HG02938 (cell line): Measurements from ENCODE around the gene CD300A.

Experiments used
- ATAC-seq: cut with Tn5 transposase; IDR thresholded peaks from one replicate; pipeline ENCODE4 v1.9.1; 2021; ENCODE audit warnings: mild to moderate bottlenecking, moderate library complexity; ENCODE audit not compliant: unreplicated experiment

The CD300A gene

GRCh38 chr17:74439691-74440567 lies 26.5 kb upstream of the CD300A start:
- ATAC-seq, result no peak

- no peak for ATAC-seq
Observed at GRCh38 chr17:74441537-74441936, 24.9 kb upstream of the CD300A start.

GRCh38 chr17:74442291-74442669 lies 24.2 kb upstream of the CD300A start:
- peak; percentile 14 for ATAC-seq

- ATAC-seq, result peak; percentile 56
Observed at GRCh38 chr17:74442670-74443515, 23.5 kb upstream of the CD300A start.

DNA sequence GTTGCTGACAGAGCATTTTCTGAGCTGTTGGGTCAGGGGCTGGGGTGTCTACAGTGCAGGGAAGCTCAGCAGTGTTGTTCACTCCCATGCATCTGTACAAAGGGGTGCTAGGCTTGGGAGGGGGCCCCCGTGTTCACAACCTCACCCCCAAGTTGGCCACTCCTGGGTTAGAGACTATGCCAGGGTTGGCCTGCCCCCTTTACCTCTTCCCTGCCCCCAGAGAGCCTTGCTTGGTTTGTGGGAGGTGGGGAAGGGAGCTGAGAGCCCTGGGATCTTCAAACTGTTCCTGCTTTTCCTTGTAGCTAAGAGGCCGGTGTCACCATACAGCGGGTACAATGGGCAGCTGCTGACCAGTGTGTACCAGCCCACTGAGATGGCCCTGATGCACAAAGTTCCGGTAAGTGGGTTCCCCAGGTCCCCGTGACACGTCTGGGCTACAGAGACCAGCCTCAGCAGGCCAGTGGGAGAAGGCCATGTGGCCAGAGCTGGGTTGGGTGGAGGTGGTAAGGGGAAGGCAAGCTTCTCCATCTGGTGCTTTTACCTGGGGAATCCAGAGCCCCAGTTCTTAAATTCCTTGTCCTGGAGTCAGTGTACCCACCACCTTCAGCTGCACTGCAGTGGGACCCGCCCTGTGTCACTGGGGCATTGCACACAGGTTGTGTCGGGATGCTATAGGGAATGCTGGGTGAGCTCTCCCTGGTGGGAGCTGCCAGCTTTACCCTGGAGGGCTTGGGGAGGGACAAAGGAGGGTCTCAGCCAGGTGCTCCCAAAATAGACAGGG lies 22.7 kb upstream of the CD300A start:
- ATAC-seq, result no peak

DNA sequence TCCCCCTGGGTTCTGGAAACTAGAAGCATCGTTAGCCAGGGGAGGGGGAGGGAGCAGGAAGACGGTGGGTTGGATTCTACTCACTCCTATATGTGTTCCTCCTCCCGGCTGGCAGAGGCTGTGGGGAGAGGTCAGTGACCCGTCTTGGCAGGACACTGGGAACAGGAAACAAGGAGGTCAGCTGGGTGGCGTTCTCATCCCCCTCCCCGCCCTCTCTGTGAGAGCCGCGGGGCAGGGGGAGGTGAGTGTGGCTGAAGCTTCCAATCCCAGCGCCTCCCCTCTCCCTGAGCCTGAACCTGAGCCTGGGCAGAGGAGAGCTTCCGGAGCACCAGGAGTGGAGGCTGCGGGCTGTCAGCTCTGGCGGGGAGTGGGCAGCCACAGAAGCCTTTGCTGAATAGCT lies 22.0 kb upstream of the CD300A start:
- ATAC-seq, result no peak

GRCh38 chr17:74445158-74445557 lies 21.3 kb upstream of the CD300A start:
- ATAC-seq, result no peak

- no peak for ATAC-seq
Observed at GRCh38 chr17:74446551-74447500, 19.6 kb upstream of the CD300A start.

DNA sequence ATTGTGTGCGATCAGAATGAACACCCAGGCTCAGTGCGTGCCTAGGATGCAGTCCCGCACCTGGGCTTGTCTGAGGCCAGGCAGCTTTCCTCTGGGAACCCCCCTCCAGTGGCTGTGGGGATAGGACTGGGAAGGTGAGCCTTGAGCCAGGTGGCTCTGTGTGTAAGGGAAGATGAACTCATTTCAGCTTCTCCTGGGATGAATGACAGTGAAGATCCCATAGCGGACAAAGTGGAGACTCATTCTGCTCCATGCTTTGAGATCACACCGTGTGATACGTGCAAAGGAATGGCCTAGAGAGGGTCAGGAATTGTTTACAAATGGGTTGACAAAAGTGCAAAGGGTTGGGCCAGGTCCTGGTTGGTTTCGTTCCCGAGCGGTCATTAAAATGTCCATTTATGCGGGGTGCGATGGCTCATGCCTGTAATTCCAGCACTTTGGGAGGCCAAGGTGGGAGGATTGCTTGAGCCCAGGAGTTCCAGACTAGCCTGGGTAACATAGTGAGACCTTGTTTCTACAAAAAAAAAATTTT lies 18.7 kb upstream of the CD300A start:
- ATAC-seq, result no peak

DNA sequence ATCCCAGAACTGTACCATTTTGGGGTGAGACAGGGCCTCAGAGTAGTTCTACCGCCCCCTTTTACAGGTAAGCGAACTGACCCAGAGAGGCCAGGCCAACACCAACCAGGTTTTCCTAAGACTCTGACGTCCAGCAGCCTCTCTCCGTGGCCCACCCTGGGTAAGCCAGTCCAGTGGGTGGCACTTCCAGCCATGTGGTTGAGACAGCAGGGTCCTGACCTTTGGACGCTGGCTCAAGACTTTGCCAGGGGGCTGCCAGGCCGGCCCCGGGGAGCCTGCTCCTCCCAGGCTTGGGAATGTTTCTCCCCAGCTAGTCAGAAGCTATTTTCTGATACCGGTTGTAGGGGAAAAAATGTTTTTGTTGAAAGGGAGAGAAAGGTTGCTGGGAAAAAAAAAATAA lies 17.7 kb upstream of the CD300A start:
- no peak for ATAC-seq

DNA sequence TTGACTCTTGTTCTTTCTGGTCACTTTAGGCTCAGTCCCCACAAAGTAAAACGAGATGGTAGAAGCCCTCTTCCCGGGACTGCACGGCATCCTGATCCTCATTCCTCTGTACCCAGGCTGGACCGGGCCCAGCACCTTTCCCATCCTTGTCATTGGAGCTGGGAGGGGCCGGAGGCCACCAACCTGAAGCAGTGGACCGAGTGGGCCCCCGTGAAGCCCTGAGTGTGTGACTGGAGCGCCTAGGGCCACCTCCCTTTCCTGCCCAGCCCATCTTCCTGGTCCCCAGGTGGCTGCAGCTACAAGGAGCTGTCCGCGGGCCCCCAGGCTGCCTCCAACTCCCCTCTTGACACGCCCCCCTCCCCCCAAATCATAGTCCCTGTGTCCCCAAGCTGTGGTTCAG lies 17.1 kb upstream of the CD300A start:
- ATAC-seq, result no peak

- ATAC-seq, result no peak
Observed at GRCh38 chr17:74449773-74450172, 16.7 kb upstream of the CD300A start.

- no peak for ATAC-seq
Observed at GRCh38 chr17:74450231-74450630, 16.2 kb upstream of the CD300A start.

DNA sequence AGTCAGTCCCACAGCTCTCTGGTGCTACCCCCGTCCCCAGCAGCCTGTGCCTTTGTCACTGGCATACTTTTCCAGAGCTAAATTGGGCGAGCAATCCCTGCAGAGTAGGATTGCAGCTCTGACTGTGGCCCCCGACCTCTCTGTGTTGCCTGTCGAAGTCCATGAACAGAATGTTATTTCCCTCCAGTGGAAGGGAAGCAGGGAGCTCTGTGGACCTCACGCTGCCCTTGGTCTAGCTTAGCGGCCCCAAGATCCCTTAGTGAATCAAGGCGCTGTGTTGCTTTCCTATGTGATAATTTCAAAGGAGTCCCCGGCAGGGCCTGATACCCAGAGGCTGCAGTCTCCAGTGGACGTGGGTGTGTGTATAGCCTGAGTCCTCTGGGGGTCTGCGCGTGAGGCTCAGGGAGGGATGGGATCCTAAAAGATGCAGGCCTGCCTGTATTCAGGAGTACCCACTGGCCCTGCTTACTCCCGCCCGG lies 15.5 kb upstream of the CD300A start:
- no peak for ATAC-seq

DNA sequence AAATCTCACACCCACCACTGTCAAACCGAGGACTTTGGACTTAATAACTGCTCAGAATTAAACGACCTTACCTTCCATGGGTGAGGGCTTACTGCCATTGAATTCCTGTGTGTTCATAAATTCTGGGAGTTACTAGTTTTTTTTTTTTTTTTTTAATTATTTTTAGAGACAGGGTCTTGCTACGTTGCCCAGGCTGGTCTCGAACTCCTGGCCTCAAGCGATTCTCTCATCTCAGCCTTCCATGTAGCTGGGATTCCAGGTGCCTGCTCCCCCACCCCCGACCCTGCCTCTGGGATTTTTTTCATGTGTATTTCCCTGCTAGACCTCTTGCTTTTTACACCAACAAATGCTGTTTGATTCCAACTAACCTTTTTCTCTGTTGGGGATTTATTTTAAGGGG lies 14.9 kb upstream of the CD300A start:
- ATAC-seq, result no peak

DNA sequence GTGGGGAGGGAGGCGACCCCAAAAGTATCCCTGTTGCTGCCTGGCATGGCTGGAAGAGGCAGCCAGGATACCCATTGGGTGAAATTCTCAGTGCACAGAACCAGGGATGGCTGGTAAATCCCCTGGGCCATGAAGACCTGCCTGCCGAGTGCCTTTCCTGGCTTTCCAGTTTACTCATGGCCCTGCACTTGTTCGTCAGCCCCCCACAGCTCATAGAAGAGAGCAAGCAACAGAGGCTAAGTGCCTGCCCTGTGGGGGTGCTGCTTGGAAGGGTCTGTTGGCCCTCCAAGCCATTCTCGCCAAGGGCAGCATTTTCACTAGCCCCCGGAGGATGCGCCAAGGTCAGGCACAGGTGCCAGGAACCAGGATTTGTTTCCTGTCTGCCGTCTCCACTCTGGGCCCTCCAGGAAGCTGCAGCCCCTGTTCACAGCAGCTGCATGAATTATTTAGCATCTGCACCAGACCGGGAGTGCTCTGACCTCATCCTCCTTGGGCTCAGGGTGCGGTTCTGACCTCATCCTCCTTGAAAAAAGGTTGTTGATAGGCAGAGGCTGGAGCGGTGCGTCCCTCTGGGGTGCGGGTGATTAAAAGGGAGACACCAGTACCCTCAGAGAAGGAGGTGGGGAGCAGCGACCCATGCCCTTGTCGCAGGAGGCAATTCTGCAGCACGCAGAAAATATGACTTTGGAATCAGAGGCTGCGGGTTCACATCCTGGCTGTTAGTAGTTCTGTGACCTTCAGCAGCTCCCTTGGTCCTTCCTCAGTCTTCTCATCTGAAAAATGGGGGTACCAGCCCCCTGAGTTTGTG lies 14.2 kb upstream of the CD300A start:
- no peak for ATAC-seq

DNA sequence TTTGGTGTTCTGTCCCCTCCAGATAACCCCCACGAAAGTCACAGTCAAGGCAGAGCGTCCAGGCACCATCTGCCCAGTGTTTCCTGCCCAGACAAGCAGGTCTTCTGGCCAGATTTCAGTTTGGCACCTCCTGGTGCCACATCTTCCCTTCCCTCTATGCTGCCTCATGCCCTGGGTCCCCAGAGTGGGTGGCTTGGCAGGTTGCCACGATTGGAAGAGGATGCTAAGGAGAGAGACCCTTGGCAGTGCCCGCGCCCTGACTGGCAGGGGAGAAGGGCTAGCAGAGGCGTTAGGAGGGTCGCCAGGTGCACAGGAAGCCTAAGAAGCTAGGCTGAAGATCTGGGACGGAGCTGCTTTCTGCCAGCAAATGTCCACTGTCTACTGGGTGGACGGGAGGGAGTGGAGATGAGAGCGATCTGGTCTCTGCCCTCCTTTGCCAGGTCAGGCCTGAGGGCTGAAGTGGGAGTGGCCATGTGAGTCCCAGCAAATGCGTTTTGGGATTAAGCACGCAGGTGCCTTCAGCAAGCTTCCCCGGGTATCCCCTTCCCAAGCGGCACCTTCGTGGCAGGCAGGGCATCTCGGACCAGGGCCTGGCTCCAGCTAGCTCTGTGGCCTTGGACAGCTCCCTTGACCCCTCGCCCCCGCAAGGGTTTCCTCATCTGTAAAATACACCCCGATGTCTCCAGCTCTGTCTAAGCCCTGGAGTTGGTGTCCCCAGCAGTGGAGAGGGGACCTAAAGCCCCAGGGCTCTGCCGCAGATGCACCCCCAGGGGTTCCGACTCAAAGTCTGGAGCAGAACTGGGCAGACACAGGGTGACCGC lies 13.4 kb upstream of the CD300A start:
- ATAC-seq, result no peak

- ATAC-seq, result peak; percentile 17
Observed at GRCh38 chr17:74453665-74454196, 12.7 kb upstream of the CD300A start.
